Fibroblast of lung (primary cell): ENCODE measurements around the gene CCNT1. TPM values are rescaled to one million over a fixed set of nuclear protein-coding genes. Genes with fewer than 3 reads are reported as not detected.
"Not testable (repeated sequence)": the region's sequence is repeated elsewhere in the genome, so short reads cannot be mapped to it uniquely, and the experiment has no call there.

Experiments used
- DNase-seq, 2 donors: peaks; one replicate each; pipeline versions ENCODE4 v3.0.0 to v3.0.0-alpha.2; 2010; ENCODE audit warnings: low read depth in 2 of 2
- H2AFZ ChIP-seq: 2 replicates; pipeline ENCODE4 v1.5.1; 2012; ENCODE audit warnings: low read length, control low read depth, inconsistent platforms
- H3K27ac ChIP-seq: 2 replicates; pipeline ENCODE4 v1.5.1; 2011; ENCODE audit warnings: low read length, control low read depth; ENCODE audit not compliant: insufficient read depth
- H3K27me3 ChIP-seq: 2 replicates; pipeline ENCODE4 v1.5.1; 2011; ENCODE audit warnings: mild to moderate bottlenecking, low read length; ENCODE audit not compliant: control insufficient read depth, insufficient read depth
- H3K36me3 ChIP-seq: 2 replicates; pipeline ENCODE4 v1.5.1; 2011; ENCODE audit warnings: low read length; ENCODE audit not compliant: control insufficient read depth, insufficient read depth
- H3K4me1 ChIP-seq: 2 replicates; pipeline ENCODE4 v1.5.1; 2011; ENCODE audit warnings: low read length; ENCODE audit not compliant: control insufficient read depth, insufficient read depth; ENCODE audit errors: extremely low read depth
- H3K4me2 ChIP-seq: 2 replicates; pipeline ENCODE4 v1.5.1; 2011; ENCODE audit warnings: low read length, control low read depth; ENCODE audit not compliant: insufficient read depth; ENCODE audit errors: extremely low read depth
- H3K4me3 ChIP-seq, 4 experiments: fragments of 200-600 bp in 1 of 4; sonication (generic) in 1 of 4; replicated peaks in 1 of 4; 2 replicates each; pipeline ENCODE4 v1.5.1; 2011 to 2016; ENCODE audit warnings: low read length in 4 of 4, low read depth in 3 of 4, mild to moderate bottlenecking in 3 of 4, control low read depth in 2 of 4, inconsistent platforms in 1 of 4, mixed read lengths in 1 of 4; ENCODE audit not compliant: insufficient read depth in 1 of 4; ENCODE audit errors: control extremely low read depth in 1 of 4
- H3K79me2 ChIP-seq: 2 replicates; pipeline ENCODE4 v1.5.1; 2012; ENCODE audit warnings: mild to moderate bottlenecking, low read length, inconsistent platforms; ENCODE audit not compliant: control insufficient read depth, insufficient read depth
- H3K9ac ChIP-seq: 2 replicates; pipeline ENCODE4 v1.5.1; 2011; ENCODE audit warnings: mild to moderate bottlenecking, low read length, control low read depth; ENCODE audit not compliant: insufficient read depth
- H3K9me3 ChIP-seq: 2 replicates; pipeline ENCODE4 v1.5.1; 2012; ENCODE audit warnings: low read depth, low read length; ENCODE audit not compliant: control insufficient read depth, insufficient read depth
- H4K20me1 ChIP-seq: 2 replicates; pipeline ENCODE4 v1.5.1; 2011; ENCODE audit warnings: low read length; ENCODE audit not compliant: control insufficient read depth, insufficient read depth; ENCODE audit errors: extremely low read depth
- EZH2 ChIP-seq: IDR thresholded peaks from 2 replicates; pipeline ENCODE4 v1.5.1; 2012; ENCODE audit warnings: low read length, control low read depth, mild to moderate bottlenecking; ENCODE audit errors: missing control alignments
- polyA plus RNA-seq, 2 donors: library from polyadenylated mRNA; depleted of rRNA in 1 of 2; stranded (reverse) in 1 of 2; unstranded in 1 of 2; fragments of >200 nt; gene quantifications; 2 replicates each; pipeline ENCODE4 v1.2.1, GENCODE V29; 2011 to 2012; ENCODE audit warnings: missing spikeins in 1 of 2
- total RNA-seq: library from RNA; depleted of rRNA; stranded (reverse); fragments of >200 nt; gene quantifications from 2 replicates; pipeline ENCODE4 v1.2.1, GENCODE V29; 2014
- TF ChIP-seq, protein P1 (sequence below), 2 donors: IDR thresholded peaks in 1 of 2; conservative IDR thresholded peaks in 1 of 2; 1 replicate in 1 of 2; 2 replicates in 1 of 2; pipeline ENCODE4 v1.5.1; 2011 to 2012; ENCODE audit warnings: low read length in 2 of 2, control low read depth in 1 of 2, inconsistent platforms in 1 of 2, low read depth in 1 of 2, mild to moderate bottlenecking in 1 of 2

Gene CCNT1
- total and polyA plus RNA-seq, 2 donors (not counting 1 experiment from before 2014, with no cell fraction given): 20.4 to 24.6 TPM

DNA sequence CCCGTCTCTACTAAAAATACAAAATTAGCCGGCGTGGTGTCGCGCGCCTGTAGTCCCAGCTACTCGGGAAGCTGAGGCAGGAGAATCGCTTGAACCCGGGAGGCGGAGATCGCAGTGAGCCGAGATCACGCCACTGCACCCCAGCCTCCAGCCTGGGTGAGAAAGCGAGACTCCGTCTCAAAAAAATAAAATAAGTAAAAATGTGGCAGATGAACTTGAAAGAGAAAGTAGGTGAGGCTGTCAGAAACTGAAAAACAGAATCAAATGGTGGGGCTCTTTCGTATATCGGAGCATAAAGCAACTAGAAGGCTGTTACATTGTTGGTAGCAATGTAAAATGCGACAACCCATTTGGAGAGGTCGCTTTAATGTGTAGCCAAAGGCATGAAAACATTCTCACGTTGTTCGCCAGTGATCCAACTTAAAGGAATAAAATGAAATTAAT lies 767 bp upstream of the CCNT1 start:
- H3K27me3 ChIP-seq: no peaks in the 10 kb centered on the region
- H3K36me3 ChIP-seq: no peaks in the 10 kb centered on the region
- peak overlapping the region; percentile 53 to 94 (median 74) for H3K4me3 ChIP-seq
- TF ChIP-seq, protein P1, sequence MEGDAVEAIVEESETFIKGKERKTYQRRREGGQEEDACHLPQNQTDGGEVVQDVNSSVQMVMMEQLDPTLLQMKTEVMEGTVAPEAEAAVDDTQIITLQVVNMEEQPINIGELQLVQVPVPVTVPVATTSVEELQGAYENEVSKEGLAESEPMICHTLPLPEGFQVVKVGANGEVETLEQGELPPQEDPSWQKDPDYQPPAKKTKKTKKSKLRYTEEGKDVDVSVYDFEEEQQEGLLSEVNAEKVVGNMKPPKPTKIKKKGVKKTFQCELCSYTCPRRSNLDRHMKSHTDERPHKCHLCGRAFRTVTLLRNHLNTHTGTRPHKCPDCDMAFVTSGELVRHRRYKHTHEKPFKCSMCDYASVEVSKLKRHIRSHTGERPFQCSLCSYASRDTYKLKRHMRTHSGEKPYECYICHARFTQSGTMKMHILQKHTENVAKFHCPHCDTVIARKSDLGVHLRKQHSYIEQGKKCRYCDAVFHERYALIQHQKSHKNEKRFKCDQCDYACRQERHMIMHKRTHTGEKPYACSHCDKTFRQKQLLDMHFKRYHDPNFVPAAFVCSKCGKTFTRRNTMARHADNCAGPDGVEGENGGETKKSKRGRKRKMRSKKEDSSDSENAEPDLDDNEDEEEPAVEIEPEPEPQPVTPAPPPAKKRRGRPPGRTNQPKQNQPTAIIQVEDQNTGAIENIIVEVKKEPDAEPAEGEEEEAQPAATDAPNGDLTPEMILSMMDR (conservative IDR thresholded peaks at IDR 0.05 in 1 of 2, IDR thresholded peaks at IDR 0.05 in 1 of 2; ENCODE audit: low read depth in 1 of 2, low read length in 2 of 2): no peak
- TF ChIP-seq EZH2: no peak
- peak overlapping the region; percentile 78 for H3K4me2 ChIP-seq
- no peaks in the 10 kb centered on the region for H4K20me1 ChIP-seq
- peak overlapping the region; percentile 66 for H3K9ac ChIP-seq
- H3K27ac ChIP-seq: peak overlapping the region; percentile 98
- no peaks in the 10 kb centered on the region for H3K9me3 ChIP-seq
- DNase-seq: peak in 1 of 2 donors; percentile 23
- peaks cover 3% of the 10 kb centered on the region for H3K4me1 ChIP-seq
- peaks cover 38% of the 10 kb centered on the region for H3K79me2 ChIP-seq
- peak overlapping the region; percentile 83 for H2AFZ ChIP-seq

DNA sequence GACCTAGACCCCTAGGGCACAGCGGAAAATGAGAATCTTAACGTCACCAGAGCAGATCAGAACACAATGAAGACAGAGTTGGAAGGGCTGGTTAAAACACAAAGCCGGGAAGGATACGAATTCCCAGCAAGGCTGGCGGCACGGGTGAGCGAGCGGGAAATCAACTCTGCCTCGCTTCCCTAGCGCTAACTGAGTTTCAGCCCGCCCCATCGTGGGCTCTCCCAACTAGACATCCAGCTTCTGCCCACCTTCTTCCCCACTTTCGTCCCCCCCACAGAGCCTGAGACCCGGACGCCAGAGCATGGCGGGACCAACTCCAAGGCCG lies 377 bp downstream of the CCNT1 start:
- Histone ChIP-seq H3K9me3 (no peaks in the 10 kb centered on the region), H3K4me2 (peak overlapping the region; percentile 73), H3K27ac (peak overlapping the region; percentile 98), H3K4me1 (peaks cover 3% of the 10 kb centered on the region), H3K36me3 (no peaks in the 10 kb centered on the region), H3K79me2 (peaks cover 45% of the 10 kb centered on the region), H3K27me3 (no peaks in the 10 kb centered on the region), H3K9ac (peak overlapping the region; percentile 90), H4K20me1 (no peaks in the 10 kb centered on the region), H2AFZ (peak overlapping the region; percentile 6), H3K4me3 (peak overlapping the region; percentile 64 to 94 (median 81))
- TF ChIP-seq, protein P1 (conservative IDR thresholded peaks at IDR 0.05 in 1 of 2, IDR thresholded peaks at IDR 0.05 in 1 of 2; ENCODE audit: low read depth in 1 of 2, low read length in 2 of 2): no peak
- no peak for TF ChIP-seq EZH2
- DNase-seq: peak in 1 of 2 donors; percentile 14

GRCh38 chr12:48712209-48712608 lies 4.3 kb downstream of the CCNT1 start:
- H4K20me1 ChIP-seq: no peaks in the 10 kb centered on the region
- no peaks in the 10 kb centered on the region for H3K36me3 ChIP-seq
- H3K4me2 ChIP-seq: no peak overlapping the region
- no peak for DNase-seq
- peaks cover 68% of the 10 kb centered on the region for H3K79me2 ChIP-seq
- no peak overlapping the region for H3K27ac ChIP-seq
- no peak overlapping the region for H3K4me3 ChIP-seq
- H3K9ac ChIP-seq: no peak overlapping the region
- H3K4me1 ChIP-seq: no peaks in the 10 kb centered on the region
- no peaks in the 10 kb centered on the region for H3K9me3 ChIP-seq
- TF ChIP-seq EZH2: no peak
- TF ChIP-seq, protein P1 (conservative IDR thresholded peaks at IDR 0.05 in 1 of 2, IDR thresholded peaks at IDR 0.05 in 1 of 2; ENCODE audit: low read depth in 1 of 2, low read length in 2 of 2): no peak
- H3K27me3 ChIP-seq: no peaks in the 10 kb centered on the region
- H2AFZ ChIP-seq: no peak overlapping the region

- not testable (repeated sequence) for H2AFZ ChIP-seq, H3K4me3 ChIP-seq, H3K9ac ChIP-seq, H3K4me1 ChIP-seq, H3K79me2 ChIP-seq, H4K20me1 ChIP-seq, H3K9me3 ChIP-seq, DNase-seq, H3K27me3 ChIP-seq, H3K4me2 ChIP-seq, H3K36me3 ChIP-seq, H3K27ac ChIP-seq
Observed at GRCh38 chr12:48698822-48699221, 17.7 kb downstream of the CCNT1 start.
